GM18858 (cell line): ENCODE measurements around the gene UQCC3.
"Not testable (repeated sequence)": the region's sequence is repeated elsewhere in the genome, so short reads cannot be mapped to it uniquely, and the experiment has no call there.

Experiments
- ATAC-seq: cut with Tn5 transposase; IDR thresholded peaks from one replicate; pipeline ENCODE4 v1.9.1; 2021; ENCODE audit not compliant: unreplicated experiment

The UQCC3 gene

DNA sequence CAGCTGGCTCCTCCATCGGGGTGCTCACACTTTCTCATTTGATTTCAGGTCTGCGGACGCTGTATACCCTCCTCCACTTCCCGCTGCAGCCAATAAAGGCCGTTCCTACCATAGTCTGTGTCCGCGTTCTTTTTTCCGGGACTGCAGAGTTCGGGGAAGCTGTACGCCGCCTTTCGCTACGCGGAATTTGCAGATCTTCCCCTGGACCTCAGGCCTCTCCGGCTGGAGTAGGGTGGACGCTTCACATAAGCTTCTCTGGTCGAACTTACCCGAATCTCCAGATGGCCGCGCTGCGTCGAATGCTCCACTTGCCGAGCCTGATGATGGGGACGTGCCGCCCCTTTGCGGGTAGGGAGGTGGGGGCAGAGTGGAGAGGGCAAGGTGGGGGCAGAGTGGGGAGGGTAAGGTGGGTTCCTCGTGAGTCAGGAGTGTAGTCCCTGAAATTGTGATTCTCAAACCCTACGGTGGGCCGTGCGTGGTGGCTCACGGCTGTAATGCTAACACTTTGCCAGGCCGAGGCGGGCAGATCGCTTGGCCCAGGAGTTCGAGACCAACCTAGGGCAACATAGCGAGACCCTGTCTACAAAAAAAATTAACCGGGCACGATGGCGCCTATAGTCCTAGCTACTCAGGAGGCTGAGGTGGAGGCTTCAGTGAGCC lies 5.7 kb upstream of the UQCC3 start:
- peak; percentile 20 for ATAC-seq

GRCh38 chr11:62666259-62666926 lies 5.1 kb upstream of the UQCC3 start:
- no peak for ATAC-seq

- no peak for ATAC-seq
These were observed 4.0 kb upstream of the UQCC3 start for GRCh38 chr11:62667460-62667859.

DNA sequence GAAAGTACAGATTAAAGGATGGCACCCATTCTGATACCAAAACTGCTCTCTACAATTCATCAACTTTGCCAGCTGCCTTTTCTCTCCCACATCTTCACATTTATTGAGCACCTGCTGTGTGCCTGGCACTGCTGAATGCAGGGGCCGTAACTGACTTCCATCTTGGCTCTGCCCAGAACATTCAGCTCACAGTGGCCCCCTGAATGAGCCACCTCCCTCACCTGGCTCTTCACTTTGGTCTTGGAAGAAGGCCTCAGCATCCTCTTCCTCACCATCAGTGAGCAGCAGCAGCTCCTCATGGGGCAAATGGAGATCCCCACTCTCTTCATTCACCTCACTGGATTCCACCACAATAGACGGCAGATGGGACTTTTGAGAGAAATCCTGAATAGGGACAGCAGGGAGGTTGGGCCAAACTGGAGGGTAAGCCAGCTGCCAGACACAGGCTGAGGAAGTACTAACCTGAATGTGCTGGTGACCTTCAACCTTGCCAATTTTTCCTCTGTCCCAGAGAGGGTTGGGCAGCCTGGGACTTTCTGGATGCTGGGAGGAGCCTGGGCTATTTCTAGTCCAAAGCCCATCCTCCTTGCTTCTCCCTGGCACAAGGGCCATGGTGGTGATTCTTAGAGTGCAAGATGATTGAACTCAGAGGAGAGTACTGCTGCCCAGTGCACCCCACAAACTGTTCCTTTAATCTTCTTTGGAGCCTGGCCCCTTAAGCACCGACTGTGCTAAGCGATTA lies 1.9 kb upstream of the UQCC3 start:
- ATAC-seq, result no peak

DNA sequence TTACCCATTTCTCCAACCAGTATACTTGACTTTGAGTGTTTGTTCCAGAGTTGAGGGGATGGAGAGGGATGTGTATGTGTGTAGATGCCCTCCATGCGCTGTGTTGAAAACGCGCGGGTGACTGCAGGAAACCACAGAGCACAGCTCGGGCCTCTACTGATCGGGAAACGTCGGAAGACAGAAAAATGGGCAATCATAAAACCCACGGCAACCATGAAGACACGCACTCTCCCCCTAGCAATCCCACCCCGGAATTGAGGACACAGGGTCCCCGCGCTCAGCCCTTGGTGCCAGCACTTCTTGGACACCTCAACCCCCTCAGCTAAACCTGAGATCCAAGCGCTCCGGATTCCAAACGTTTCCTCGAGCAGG lies 251 bp upstream of the UQCC3 start:
- no peak for ATAC-seq

DNA sequence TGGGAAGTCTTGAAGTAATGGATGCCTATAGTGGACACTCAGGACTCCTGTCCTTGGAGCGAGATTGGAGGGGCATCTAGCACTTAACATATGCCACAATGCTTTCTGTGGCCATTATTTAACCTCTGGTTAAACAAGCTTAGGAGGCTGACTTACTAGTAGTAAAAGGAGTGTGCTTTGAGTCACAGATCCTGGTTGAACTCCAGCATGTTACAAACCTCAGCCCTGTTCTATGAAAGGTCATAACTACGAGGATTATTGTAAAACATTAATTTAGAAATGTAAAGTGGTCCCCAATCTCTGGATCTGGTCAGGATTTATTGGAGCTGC lies 1.7 kb downstream of the UQCC3 start:
- no peak for ATAC-seq

DNA sequence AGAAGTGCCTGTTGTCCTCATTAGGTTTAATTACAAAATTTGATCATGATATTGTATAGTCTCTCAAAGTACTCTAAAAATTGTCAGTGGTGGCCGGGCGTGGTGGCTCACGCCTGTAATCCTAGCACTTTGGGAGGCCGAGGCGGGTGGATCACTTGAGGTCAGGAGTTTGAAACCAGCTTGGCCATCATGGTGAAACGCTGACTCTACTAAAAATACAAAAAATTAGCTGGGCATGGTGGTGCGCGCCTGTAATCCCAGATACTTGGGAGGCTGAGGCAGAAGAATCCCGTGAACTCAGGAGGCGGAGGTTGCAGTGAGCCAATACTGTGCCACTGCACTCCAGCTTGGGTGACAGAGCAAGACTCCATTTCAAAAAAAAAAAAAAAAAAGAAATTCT lies 3.9 kb downstream of the UQCC3 start:
- not testable (repeated sequence) for ATAC-seq

DNA sequence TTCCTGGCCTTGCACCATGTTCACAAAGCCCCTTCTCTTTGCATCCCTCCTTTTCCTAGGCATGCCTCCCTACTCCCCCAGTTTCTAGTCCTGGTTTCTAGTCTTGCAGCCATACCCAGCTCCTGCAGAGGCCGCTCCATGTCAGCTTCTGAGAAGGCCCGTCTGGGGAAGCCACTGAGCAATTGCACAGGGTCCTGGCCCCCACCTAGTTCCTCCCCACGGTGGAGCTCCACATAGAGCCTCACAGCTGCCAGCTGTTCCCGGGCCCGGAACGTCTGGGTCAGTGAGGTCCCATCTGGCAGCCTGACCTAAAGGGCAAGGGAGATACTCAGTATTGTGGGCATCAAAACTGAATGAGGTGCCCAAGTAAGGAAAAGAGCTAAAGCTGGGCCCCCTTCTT lies 5.2 kb downstream of the UQCC3 start:
- no peak for ATAC-seq

DNA sequence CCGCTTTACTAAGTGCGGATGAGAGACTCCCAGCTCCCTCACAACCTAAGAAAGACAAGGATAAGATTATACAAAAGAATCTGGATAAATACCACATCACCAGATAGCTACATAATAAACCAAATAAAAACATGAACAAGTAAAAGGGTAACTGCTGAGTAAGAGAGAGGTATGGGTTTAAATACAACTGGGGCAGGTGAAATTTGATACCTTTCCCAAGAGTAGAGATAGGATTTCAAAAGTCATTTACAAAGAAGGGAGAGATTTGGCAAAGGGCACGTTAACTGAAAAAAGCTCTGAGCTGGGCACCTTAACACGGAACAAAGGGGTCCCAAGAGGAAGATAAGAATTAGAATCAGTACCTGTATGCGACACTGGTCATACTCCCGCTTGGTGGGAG lies 5.7 kb downstream of the UQCC3 start:
- no peak for ATAC-seq

GRCh38 chr11:62677714-62678113 lies 6.2 kb downstream of the UQCC3 start:
- ATAC-seq, result no peak

- no peak for ATAC-seq
These were observed 6.9 kb downstream of the UQCC3 start for GRCh38 chr11:62678433-62678769.

DNA sequence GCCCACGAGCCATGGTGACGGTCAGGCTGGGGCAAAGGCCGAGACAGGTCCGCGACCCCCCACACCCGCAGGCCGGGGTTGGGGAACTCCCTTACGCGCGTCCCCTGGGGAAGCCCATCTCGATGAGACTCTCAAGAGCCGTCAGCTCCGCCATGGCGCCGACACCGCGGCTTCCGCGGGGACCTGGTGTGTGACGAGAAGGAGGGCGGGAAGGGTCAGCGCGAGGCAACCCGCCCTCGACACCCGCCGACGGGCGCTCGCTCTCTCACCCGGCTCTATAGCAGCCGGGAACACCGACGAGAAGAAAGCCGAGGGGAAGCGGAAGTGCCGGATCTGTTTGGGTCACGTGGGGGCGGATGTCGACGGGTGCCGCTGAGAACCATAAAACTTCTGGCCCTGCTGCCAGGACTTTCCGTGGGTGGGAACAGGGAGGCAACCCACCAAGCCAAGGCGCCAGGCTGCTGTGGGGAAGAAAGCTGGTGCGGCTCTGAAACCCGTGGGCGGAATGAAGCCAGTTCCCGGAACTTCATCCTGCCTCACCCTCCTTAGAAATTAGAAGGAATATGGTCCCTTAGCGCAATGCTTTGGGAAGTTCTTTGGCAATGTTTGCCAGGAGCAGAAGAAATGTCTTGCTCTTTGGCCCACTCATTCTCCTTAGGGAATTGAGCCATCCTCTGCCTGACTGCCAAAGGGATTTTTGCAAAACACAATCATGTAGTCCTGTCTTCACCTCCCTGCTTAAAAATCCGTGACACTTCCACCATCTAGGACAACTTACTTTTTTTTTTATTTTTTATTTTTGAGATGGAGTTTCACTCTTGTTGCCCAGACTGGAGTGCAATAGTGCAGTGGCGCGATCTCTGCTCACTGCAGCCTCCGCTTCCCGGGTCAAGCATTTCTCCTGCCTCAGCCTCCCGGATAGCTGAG lies 7.6 kb downstream of the UQCC3 start, which contains the start of gene UBXN1:
TSS of gene UBXN1 (minus strand) at position 304 of the 927 bp plus-strand sequence. CDS start at position 154, 150 bp downstream.
- no peak for ATAC-seq

- ATAC-seq, result no peak
These were observed 9.4 kb downstream of the UQCC3 start for GRCh38 chr11:62680825-62681240.

GRCh38 chr11:62682518-62682917 lies 11.0 kb downstream of the UQCC3 start:
- ATAC-seq, result no peak

- ATAC-seq, result no peak
These were observed 16.3 kb downstream of the UQCC3 start for GRCh38 chr11:62687508-62688396.

DNA sequence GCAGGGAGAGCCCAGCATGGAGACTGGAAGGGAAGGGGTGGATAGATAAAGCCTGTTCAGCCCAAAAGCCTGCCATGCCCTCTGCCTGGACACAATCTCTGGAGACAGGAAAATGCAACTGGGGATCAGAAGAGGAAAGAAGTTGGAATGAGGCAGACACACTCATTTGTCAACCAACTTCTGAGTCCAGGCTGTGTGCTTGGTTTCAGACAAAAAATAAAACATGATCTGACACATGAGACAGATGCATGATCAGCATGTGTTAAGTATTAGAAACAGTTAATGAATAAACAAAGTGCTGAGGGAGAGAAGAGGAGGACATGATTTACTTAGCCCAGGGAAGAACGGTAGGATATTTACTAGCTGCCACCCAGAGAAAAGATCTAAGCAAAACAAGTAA lies 17.0 kb downstream of the UQCC3 start:
- ATAC-seq, result no peak

- no peak for ATAC-seq
These were observed 18.1 kb downstream of the UQCC3 start, which contains the start of gene LRRN4CL for GRCh38 chr11:62689421-62690183. TSS of gene LRRN4CL (minus strand) at chr11:62689530. CDS start at chr11:62688508, 1,022 bp downstream.

GRCh38 chr11:62693624-62694023 lies 22.2 kb downstream of the UQCC3 start:
- ATAC-seq, result not testable (repeated sequence)

DNA sequence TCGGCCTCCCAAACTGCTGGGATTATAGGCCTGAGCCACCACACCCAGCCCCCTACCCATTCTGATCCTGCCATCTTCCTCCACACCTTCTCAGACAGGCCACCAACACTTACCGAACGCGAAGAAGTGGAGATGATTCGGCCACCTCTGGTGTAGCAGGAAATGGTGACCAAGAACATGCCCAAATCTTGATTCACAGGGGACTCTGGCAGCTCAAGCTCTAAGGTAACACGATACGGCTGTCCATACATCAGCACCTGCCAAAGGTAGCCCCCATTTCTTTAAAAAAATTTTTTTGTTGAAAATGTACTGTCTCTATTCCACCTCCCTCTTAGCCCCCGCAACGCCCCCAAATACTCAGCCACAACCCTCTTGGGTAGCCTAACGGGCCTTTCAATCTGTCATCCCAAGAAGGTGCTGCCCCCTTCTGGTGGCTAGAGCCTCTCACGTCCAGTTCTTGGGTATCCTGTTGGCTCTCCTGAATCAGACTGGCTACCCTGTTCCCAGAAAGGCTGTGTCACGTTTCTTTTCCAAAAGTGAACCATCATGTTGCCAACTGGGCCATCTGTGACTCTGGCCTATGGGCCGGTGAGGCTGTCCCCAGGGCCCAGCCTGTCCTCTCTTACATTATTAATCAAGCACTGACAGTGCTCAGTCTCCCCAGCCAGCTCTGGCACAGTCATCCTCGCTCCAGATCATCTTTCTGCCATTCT lies 23.1 kb downstream of the UQCC3 start:
- ATAC-seq, result no peak
